HUES64 (cell line): ENCODE results near the gene PWWP2B.
"Not testable (repeated sequence)": the region's sequence is repeated elsewhere in the genome, so short reads cannot be mapped to it uniquely, and the experiment has no call there.

Experiments
- H3K27ac ChIP-seq: 2 replicates; pipeline ENCODE4 v1.7.0; 2013; ENCODE audit warnings: low read depth, low read length, inconsistent platforms
- H3K27me3 ChIP-seq: 2 replicates; pipeline ENCODE4 v1.6.1; 2013; ENCODE audit warnings: mild to moderate bottlenecking, low read length; ENCODE audit not compliant: insufficient read depth
- H3K36me3 ChIP-seq: 2 replicates; pipeline ENCODE4 v1.6.1; 2013; ENCODE audit warnings: mild to moderate bottlenecking, low read length; ENCODE audit not compliant: insufficient read depth
- H3K4me1 ChIP-seq: 2 replicates; pipeline ENCODE4 v1.6.1; 2013; ENCODE audit warnings: mild to moderate bottlenecking, low read length, moderate library complexity; ENCODE audit not compliant: insufficient read depth
- H3K4me3 ChIP-seq: 2 replicates; pipeline ENCODE4 v1.5.1; 2013; ENCODE audit warnings: mild to moderate bottlenecking, low read length, moderate library complexity
- H3K9ac ChIP-seq: 2 replicates; pipeline ENCODE4 v1.6.1; 2013; ENCODE audit warnings: mild to moderate bottlenecking, low read depth, low read length
- H3K9me3 ChIP-seq: 2 replicates; pipeline ENCODE4 v1.6.1; 2013; ENCODE audit warnings: low read depth, low read length; ENCODE audit not compliant: insufficient read depth
- WGBS: fragments of 150-250, 120-280 bp; methylation state at CpG from one replicate; pipeline ENCODE4 v1.1.7; 2013; ENCODE audit warnings: missing lambda C conversion rate; 5-methylcytosine and 5-hydroxymethylcytosine counted together

Gene PWWP2B

GRCh38 chr10:132373241-132373955 is 23.6 kb upstream of the PWWP2B start:
- H3K27ac ChIP-seq: no peak overlapping the region
- H3K9ac ChIP-seq: no peak overlapping the region
- H3K4me1 ChIP-seq: no peaks in the 10 kb centered on the region
- H3K4me3 ChIP-seq: no peak overlapping the region
- no peaks in the 10 kb centered on the region for H3K36me3 ChIP-seq
- no peaks in the 10 kb centered on the region for H3K27me3 ChIP-seq
- no peaks in the 10 kb centered on the region for H3K9me3 ChIP-seq
- 91% methylated on average over 25 of the region's 25 CpGs for WGBS

- Histone ChIP-seq H3K4me1 (no peaks in the 10 kb centered on the region), H3K4me3 (no peak overlapping the region), H3K9me3 (no peaks in the 10 kb centered on the region), H3K9ac (no peak overlapping the region), H3K27me3 (no peaks in the 10 kb centered on the region), H3K36me3 (no peaks in the 10 kb centered on the region), H3K27ac (no peak overlapping the region)
- WGBS: 87% methylated on average over 8 of the region's 8 CpGs
Observed at GRCh38 chr10:132374176-132374575, 22.8 kb upstream of the PWWP2B start.

DNA sequence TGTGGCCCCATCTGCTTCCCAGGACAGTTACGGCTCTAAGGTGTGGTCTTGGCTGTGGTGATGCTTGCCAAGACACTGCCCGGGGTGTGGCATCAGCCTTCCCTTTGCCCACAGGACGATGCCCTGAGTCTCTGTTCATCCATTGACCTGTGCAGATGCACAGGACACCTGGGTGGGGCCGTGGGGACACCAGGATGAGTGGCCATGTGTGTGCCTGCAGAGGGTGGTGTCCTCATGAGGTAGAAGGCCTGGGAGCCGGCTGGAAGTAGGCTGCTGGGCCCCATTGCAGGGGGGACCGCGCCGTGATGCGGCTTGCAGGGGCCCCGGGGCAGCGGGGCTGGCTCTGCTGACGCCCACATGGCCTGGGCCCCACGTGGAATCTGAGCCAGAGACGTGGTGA is 22.4 kb upstream of the PWWP2B start:
- H3K36me3 ChIP-seq: no peaks in the 10 kb centered on the region
- H3K4me1 ChIP-seq: no peaks in the 10 kb centered on the region
- no peak overlapping the region for H3K27ac ChIP-seq
- WGBS: 89% methylated on average over 14 of the region's 14 CpGs
- H3K9ac ChIP-seq: no peak overlapping the region
- no peaks in the 10 kb centered on the region for H3K27me3 ChIP-seq
- H3K4me3 ChIP-seq: no peak overlapping the region
- H3K9me3 ChIP-seq: no peaks in the 10 kb centered on the region

- Histone ChIP-seq H3K9me3 (no peaks in the 10 kb centered on the region), H3K4me1 (no peaks in the 10 kb centered on the region), H3K9ac (no peak overlapping the region), H3K27ac (no peak overlapping the region), H3K4me3 (no peak overlapping the region), H3K27me3 (no peaks in the 10 kb centered on the region), H3K36me3 (no peaks in the 10 kb centered on the region)
- 85% methylated on average over 26 of the region's 26 CpGs for WGBS
Observed at GRCh38 chr10:132375116-132375794, 21.7 kb upstream of the PWWP2B start.

DNA sequence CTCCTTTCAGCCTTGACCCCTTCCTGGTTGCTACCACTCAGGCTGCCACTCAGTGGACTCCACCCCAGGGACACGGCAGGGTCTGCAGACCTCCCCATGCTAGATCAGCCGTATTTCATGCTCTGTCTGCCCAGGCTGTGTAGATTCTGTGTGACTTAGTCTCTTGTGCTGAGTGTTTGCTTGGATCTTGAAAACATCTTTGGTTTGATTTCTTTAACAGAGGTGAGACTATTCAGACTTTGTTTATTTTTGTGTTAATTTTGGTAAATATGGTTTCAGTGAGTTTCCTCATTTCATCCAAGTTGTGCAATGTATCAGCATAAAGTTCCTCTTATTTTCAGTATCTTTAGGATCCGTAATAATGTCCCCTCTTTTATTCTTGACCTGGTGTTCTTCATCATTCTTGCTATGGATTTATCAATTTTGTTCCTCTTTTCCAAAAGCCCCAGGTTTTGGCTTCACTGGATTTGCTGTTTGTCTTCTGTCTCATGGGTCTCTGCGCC is 21.2 kb upstream of the PWWP2B start:
- Histone ChIP-seq H3K4me1 (no peaks in the 10 kb centered on the region), H3K9ac (no peak overlapping the region), H3K9me3 (no peaks in the 10 kb centered on the region), H3K4me3 (no peak overlapping the region), H3K27me3 (no peaks in the 10 kb centered on the region), H3K36me3 (no peaks in the 10 kb centered on the region), H3K27ac (no peak overlapping the region)
- 93% methylated on average over 4 of the region's 4 CpGs for WGBS

- Histone ChIP-seq H3K36me3 (no peaks in the 10 kb centered on the region), H3K9me3 (no peaks in the 10 kb centered on the region), H3K4me3 (no peak overlapping the region), H3K27ac (no peak overlapping the region), H3K27me3 (no peaks in the 10 kb centered on the region), H3K4me1 (no peaks in the 10 kb centered on the region), H3K9ac (no peak overlapping the region)
- WGBS: 84% methylated on average over 15 of the region's 15 CpGs
Observed at GRCh38 chr10:132376394-132376851, 20.6 kb upstream of the PWWP2B start.

GRCh38 chr10:132377326-132377725 is 19.7 kb upstream of the PWWP2B start:
- Histone ChIP-seq H3K4me1 (no peaks in the 10 kb centered on the region), H3K9ac (no peak overlapping the region), H3K27me3 (no peaks in the 10 kb centered on the region), H3K36me3 (no peaks in the 10 kb centered on the region), H3K9me3 (no peaks in the 10 kb centered on the region), H3K27ac (no peak overlapping the region), H3K4me3 (no peak overlapping the region)
- 91% methylated on average over 7 of the region's 7 CpGs for WGBS

- H3K9ac ChIP-seq, H3K4me3 ChIP-seq, H3K4me1 ChIP-seq, H3K9me3 ChIP-seq, H3K27ac ChIP-seq, H3K36me3 ChIP-seq, H3K27me3 ChIP-seq: not testable (repeated sequence)
- WGBS: 78% methylated on average over 16 of the region's 16 CpGs
Observed at GRCh38 chr10:132379026-132379425, 18.0 kb upstream of the PWWP2B start.

- H3K4me1 ChIP-seq, H3K27ac ChIP-seq, H3K27me3 ChIP-seq, H3K9ac ChIP-seq, H3K4me3 ChIP-seq, H3K9me3 ChIP-seq, H3K36me3 ChIP-seq: not testable (repeated sequence)
- WGBS: 91% methylated on average over 4 of the region's 4 CpGs
Observed at GRCh38 chr10:132380986-132381385, 16.0 kb upstream of the PWWP2B start.

GRCh38 chr10:132381741-132382140 is 15.3 kb upstream of the PWWP2B start:
- Histone ChIP-seq H3K36me3 (no peaks in the 10 kb centered on the region), H3K27ac (no peak overlapping the region), H3K9me3 (no peaks in the 10 kb centered on the region), H3K9ac (no peak overlapping the region), H3K4me1 (no peaks in the 10 kb centered on the region), H3K27me3 (no peaks in the 10 kb centered on the region), H3K4me3 (no peak overlapping the region)
- WGBS: 91% methylated on average over 2 of the region's 2 CpGs

DNA sequence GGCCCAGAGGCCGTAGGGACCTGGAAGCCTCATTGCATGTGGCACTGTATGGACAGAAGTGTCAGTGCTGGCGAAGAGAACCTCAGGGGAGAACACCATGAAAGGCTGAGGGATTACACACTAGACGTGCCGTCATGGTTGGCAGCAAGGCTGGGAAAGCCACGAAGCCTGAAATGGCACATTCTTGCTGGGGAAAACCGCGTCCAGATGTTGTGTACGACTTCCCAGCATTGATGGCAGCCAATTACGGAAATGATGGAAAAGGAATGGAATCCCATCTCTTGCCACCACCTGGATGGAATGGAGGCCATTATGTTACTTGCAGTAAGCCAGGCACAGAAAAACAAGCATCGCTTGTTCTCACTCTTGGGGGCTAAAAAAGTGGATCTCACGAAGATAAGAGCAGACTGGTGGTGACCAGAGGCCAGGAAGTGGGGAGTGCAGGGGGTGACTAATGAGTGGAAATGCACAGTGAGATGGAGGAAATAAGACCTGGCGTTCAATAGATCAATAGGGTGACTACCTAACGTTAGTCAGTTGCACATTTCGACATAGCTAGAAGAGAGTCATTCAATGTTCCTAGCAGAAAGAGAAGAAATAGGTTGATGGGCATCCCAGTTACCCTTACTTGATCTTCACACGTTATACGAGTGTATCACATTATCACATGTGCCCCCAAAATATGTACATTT is 14.6 kb upstream of the PWWP2B start:
- H3K36me3 ChIP-seq: no peaks in the 10 kb centered on the region
- H3K4me1 ChIP-seq: no peaks in the 10 kb centered on the region
- H3K4me3 ChIP-seq: no peak overlapping the region
- no peak overlapping the region for H3K27ac ChIP-seq
- no peaks in the 10 kb centered on the region for H3K9me3 ChIP-seq
- H3K9ac ChIP-seq: no peak overlapping the region
- WGBS: 89% methylated on average over 14 of the region's 16 CpGs
- no peaks in the 10 kb centered on the region for H3K27me3 ChIP-seq
